GM10266 (cell line): ENCODE measurements around the gene WASHC2C.
"Not testable (repeated sequence)": the region's sequence is repeated elsewhere in the genome, so short reads cannot be mapped to it uniquely, and the experiment has no call there.

ENCODE experiments used
- DNase-seq: peaks from one replicate; pipeline ENCODE4 v3.0.0; 2012; ENCODE audit errors: extremely low spot score
- TF ChIP-seq, protein P1 (sequence below): IDR thresholded peaks from 2 replicates; pipeline ENCODE4 v1.5.1; 2012; ENCODE audit warnings: mild to moderate bottlenecking, low read depth; ENCODE audit not compliant: control insufficient read depth, insufficient read depth; ENCODE audit errors: missing control alignments

WASHC2C gene

DNA sequence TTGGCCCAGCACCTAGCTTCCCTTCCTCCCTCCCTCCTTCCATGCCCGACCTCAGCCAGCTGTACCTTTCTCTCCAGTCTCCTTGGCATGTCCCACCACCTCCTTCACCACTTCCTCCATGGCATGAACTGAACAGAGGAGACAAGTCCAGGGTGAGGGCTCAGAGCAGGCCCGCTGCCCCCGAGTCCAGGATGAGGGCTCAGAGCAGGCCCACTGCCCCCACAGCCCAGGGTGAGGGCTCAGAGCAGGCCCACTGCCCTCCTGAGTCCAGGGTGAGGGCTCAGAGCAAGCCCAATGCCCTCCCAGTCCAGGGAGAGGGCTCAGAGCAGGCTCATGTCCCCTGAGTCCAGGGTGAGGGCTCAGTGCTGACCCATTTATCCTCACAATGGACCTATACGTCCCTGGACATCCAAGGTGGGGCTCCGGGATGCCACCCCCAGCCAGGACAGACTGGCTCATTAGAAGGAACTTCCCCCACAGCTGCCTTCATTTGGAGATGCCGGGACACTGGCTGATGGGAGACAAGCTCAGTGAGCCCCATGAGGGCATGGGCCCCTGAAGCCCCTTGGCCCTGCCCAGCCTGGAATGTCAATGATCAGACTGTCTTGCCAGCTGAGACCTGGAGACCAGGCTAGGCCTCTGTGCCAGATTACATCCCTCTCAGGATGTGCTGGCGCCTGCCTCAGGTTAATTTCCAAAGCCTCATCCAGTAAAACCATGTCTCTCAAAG, 90.2 kb downstream of the WASHC2C start:
- TF ChIP-seq, protein P1, sequence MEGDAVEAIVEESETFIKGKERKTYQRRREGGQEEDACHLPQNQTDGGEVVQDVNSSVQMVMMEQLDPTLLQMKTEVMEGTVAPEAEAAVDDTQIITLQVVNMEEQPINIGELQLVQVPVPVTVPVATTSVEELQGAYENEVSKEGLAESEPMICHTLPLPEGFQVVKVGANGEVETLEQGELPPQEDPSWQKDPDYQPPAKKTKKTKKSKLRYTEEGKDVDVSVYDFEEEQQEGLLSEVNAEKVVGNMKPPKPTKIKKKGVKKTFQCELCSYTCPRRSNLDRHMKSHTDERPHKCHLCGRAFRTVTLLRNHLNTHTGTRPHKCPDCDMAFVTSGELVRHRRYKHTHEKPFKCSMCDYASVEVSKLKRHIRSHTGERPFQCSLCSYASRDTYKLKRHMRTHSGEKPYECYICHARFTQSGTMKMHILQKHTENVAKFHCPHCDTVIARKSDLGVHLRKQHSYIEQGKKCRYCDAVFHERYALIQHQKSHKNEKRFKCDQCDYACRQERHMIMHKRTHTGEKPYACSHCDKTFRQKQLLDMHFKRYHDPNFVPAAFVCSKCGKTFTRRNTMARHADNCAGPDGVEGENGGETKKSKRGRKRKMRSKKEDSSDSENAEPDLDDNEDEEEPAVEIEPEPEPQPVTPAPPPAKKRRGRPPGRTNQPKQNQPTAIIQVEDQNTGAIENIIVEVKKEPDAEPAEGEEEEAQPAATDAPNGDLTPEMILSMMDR: no peak
- DNase-seq: no peak

DNA sequence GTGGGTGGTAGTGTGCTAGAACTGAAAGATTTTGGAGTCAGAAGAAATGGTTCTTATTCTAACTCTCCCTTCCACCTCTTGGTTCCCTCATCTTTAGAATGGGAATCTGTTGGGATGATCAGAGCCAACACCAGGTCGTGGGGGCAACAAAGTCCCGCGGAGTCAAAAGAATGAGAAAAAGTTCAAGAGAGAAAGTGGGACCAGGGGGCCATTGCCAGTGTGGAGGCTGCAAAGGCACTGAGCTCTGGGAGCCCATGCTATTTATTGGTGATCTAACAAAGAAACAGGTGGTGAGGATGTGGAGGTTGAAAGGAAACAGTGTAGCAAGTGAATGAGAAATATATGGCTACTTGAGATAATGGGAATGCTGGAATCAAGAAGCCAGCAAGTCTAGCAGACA, 90.8 kb downstream of the WASHC2C start:
- DNase-seq: no peak
- TF ChIP-seq, protein P1: no peak

DNA sequence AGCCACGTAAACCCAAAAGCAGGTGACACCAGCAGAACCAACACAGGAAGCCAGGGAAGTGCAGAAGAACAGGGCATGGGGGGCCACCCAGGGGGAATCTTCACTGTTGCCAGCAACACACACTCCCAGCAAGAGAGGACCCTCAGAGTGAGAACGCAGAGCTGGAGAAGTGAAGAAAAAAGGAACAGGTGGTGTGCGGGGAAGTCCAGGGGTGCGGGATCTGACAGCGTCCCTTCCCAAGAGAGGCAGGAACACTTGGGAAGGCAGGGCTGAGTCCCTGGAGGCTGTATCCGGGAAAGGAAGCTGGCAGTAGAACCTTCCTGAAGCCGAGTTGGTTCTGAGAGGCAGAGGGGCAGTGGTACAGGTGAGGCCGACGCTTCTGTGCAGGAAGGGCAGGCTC, 92.5 kb downstream of the WASHC2C start:
- TF ChIP-seq, protein P1: no peak
- no peak for DNase-seq

DNA sequence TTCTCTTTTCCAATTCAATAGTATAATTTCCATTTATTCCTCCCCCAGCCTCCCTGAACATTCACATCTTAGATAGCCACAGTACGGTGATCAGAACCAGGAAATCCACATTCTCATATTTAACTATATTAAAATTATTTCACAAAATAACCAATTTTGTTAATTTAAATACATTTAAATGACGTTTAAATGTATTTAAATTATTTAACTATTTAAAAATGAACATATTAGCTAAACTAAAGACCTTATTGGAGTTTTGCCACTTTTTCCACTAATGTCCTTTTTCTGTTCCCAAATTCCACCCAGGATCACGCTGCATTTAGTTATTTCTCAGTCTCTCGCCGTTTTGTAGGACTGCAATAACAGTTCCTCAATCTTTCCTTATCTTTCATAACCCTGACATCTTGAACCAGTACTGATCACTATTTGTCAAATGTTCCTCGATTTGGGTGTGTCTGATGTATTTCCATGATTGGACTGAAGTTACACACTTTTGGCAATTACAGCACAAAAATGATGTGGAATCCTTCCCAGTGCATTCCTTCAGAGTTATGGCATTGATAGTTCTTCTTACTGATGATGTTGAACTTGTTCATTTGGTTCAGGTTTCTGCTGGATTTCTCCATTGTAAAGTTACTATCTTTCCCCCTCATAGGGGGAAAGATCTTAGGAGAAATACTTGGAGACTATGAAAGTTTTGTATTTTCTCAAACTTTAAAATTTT, 93.2 kb downstream of the WASHC2C start:
- not testable (repeated sequence) for DNase-seq

DNA sequence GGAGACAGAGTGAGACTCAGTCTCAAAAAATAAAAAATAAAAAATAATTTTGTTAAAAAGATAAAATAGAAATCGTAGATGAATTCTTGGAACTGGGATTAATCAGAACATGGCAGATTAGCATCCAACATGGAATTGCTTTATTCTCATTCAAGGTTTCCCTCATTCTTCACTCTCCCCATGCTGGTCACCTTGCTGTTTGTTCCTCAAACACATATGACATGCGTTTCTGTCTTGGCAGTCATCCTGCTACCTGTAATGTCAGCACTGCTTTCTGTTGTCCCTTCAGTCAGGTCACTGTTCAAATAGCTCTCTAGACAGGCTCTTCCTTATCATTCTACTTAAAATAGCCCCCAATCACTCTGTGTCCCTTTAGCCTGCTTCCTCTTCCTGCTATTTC, 95.9 kb downstream of the WASHC2C start:
- not testable (repeated sequence) for DNase-seq
